Testis (tissue), 3 donors: ENCODE results near the gene OPCML. TPM values are rescaled to one million over a fixed set of nuclear protein-coding genes. Genes with fewer than 3 reads are reported as not detected.

Experiments used
- DNase-seq: peaks from one replicate; pipeline ENCODE4 v3.0.0-alpha.2; 2019
- H3K27ac ChIP-seq, 2 donors: fragments of 200-600 bp; sonication (generic); one replicate each; pipeline ENCODE4 v1.5.1; 2019
- H3K27me3 ChIP-seq: fragments of 200-600 bp; sonication (generic); one replicate; pipeline ENCODE4 v1.5.1; 2019
- H3K36me3 ChIP-seq: fragments of 200-600 bp; sonication (generic); one replicate; pipeline ENCODE4 v1.5.1; 2017; ENCODE audit warnings: low read depth; ENCODE audit errors: missing control alignments
- H3K4me1 ChIP-seq: fragments of 200-600 bp; sonication (generic); one replicate; pipeline ENCODE4 v1.5.1; 2019
- H3K4me3 ChIP-seq, 2 donors: fragments of 200-600 bp; sonication (generic); one replicate each; pipeline ENCODE4 v1.5.1; 2017 to 2019
- H3K9me3 ChIP-seq: fragments of 200-600 bp; sonication (generic); one replicate; pipeline ENCODE4 v1.5.1; 2017
- CTCF ChIP-seq, 3 experiments: fragments of 450-650 bp in 2 of 3; fragments of 200-600 bp in 1 of 3; sonication (generic) in 1 of 3; IDR thresholded peaks; one replicate each; pipeline ENCODE4 v1.5.1; 2016 to 2019; ENCODE audit warnings: antibody characterized with exemption in 3 of 3, mild to moderate bottlenecking in 2 of 3, moderate library complexity in 1 of 3
- POLR2A ChIP-seq: fragments of 450-650 bp; IDR thresholded peaks from one replicate; pipeline ENCODE4 v1.6.1; 2017; ENCODE audit warnings: antibody characterized with exemption, mild to moderate bottlenecking, moderate library complexity
- whole genome bisulfite sequencing, 2 donors: methylation state at CpG; one replicate each; pipeline ENCODE4 v1.1.5; 2018; 5-methylcytosine and 5-hydroxymethylcytosine counted together
- intact Hi-C: fragments of 100-400 bp; cut with DNase I; formaldehyde crosslinking; loops from one replicate; pipeline ENCODE4 v1.15.1; 2023; ENCODE audit warnings: low total_unique reads
- polyA plus RNA-seq: library from polyadenylated mRNA; stranded (reverse); fragments of 350-450 nt; fragmentation: Illumina TruSeq; extraction: RNeasy Lipid Tissue Mini Kit (QIAGEN cat#74804); gene quantifications from one replicate; pipeline ENCODE4 v1.2.3, GENCODE V29; 2014; ENCODE audit warnings: low read depth, low replicate concordance; ENCODE audit not compliant: insufficient read depth
- total RNA-seq, 2 donors: library from RNA; depleted of rRNA; stranded (reverse); fragments of >200 nt; gene quantifications; one replicate each; pipeline ENCODE4 v1.2.3, GENCODE V29; 2016

OPCML gene
- total and polyA plus RNA-seq, 3 donors from 2014 or later, result 0.16 to 2.7 (median 0.62) TPM

GRCh38 chr11:132742929-132743328 lies 789.4 kb downstream of the OPCML start:
- intact Hi-C loops, result no loop called here
- 80 to 85% methylated on average over 6 of the region's 6 CpGs for WGBS, 2 donors
- Histone ChIP-seq H3K27me3 (no peaks in the 10 kb centered on the region), H3K36me3 (no peaks in the 10 kb centered on the region), H3K4me1 (no peaks in the 10 kb centered on the region), H3K4me3 (no peak overlapping the region), H3K9me3 (no peaks in the 10 kb centered on the region), H3K27ac (no peak overlapping the region)
- TF ChIP-seq CTCF (IDR thresholded peaks at IDR 0.05) (no peak), POLR2A (no peak)
- DNase-seq, result no peak

GRCh38 chr11:132734217-132734616 lies 798.1 kb downstream of the OPCML start:
- TF ChIP-seq CTCF (IDR thresholded peaks at IDR 0.05) (no peak), POLR2A (no peak)
- no peaks in the 10 kb centered on the region for H3K27me3 ChIP-seq
- H3K9me3 ChIP-seq, result no peaks in the 10 kb centered on the region
- WGBS, 2 donors, result 77 to 79% methylated on average over 2 of the region's 2 CpGs
- no peak overlapping the region for H3K4me3 ChIP-seq
- H3K4me1 ChIP-seq, result no peaks in the 10 kb centered on the region
- no peak overlapping the region for H3K27ac ChIP-seq
- intact Hi-C loops, result no loop called here
- no peaks in the 10 kb centered on the region for H3K36me3 ChIP-seq
- DNase-seq, result no peak

- TF ChIP-seq POLR2A, result no peak
- TF ChIP-seq CTCF (IDR thresholded peaks at IDR 0.05), result no peak
- WGBS, 2 donors, result 40 to 66% methylated on average over 3 to 14 of the region's 14 CpGs
- Histone ChIP-seq H3K4me1 (no peaks in the 10 kb centered on the region), H3K27me3 (no peaks in the 10 kb centered on the region), H3K4me3 (no peak overlapping the region), H3K27ac (no peak overlapping the region), H3K9me3 (no peaks in the 10 kb centered on the region), H3K36me3 (no peaks in the 10 kb centered on the region)
- intact Hi-C loops, result no loop called here
- DNase-seq, result no peak
Observed at GRCh38 chr11:132728026-132728425, 804.3 kb downstream of the OPCML start.

- WGBS, 2 donors, result 88 to 93% methylated on average over 5 of the region's 5 CpGs
- DNase-seq, result no peak
- Histone ChIP-seq H3K27me3 (no peaks in the 10 kb centered on the region), H3K9me3 (no peaks in the 10 kb centered on the region), H3K27ac (no peak overlapping the region), H3K4me1 (peaks cover 4% of the 10 kb centered on the region), H3K36me3 (no peaks in the 10 kb centered on the region), H3K4me3 (no peak overlapping the region)
- TF ChIP-seq CTCF (IDR thresholded peaks at IDR 0.05) (no peak), POLR2A (no peak)
- intact Hi-C loops, result no loop called here
Observed at GRCh38 chr11:132721526-132721925, 810.8 kb downstream of the OPCML start.

- no peaks in the 10 kb centered on the region for H3K36me3 ChIP-seq
- no peak overlapping the region for H3K4me3 ChIP-seq
- no peaks in the 10 kb centered on the region for H3K27me3 ChIP-seq
- intact Hi-C loops, result no loop called here
- 56 to 60% methylated on average over 4 of the region's 4 CpGs for WGBS, 2 donors
- DNase-seq, result no peak
- H3K27ac ChIP-seq, result no peak overlapping the region
- no peak for TF ChIP-seq POLR2A
- TF ChIP-seq CTCF (IDR thresholded peaks at IDR 0.05), result no peak
- peaks cover 4% of the 10 kb centered on the region for H3K4me1 ChIP-seq
- H3K9me3 ChIP-seq, result no peaks in the 10 kb centered on the region
Observed at GRCh38 chr11:132719684-132720083, 812.6 kb downstream of the OPCML start.
